ENCODE data around the gene SMURF1.

The SMURF1 gene

DNA sequence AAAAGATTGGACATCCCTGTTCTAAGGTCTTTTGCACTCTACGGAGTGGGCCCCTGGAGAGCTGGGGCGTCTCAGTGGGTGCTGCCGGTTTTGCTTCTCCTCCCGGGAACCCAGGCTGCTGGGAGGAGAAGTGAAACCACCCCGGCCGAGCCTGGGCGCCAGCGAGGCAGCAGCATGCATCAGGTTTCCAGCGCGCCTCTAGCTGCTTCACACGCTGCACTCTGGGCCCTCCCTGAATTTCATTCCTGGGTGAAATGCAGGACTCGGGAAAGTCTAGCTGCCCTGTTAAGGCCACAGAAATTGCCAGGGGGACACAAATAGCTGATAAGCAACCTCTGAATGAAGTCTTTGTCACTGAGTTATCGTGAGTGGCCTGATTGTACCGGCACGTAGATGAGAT is 138.1 kb downstream of the SMURF1 start:
- no peak for DNase-seq (ENCODE audit: low read depth in 2 of 2)

DNA sequence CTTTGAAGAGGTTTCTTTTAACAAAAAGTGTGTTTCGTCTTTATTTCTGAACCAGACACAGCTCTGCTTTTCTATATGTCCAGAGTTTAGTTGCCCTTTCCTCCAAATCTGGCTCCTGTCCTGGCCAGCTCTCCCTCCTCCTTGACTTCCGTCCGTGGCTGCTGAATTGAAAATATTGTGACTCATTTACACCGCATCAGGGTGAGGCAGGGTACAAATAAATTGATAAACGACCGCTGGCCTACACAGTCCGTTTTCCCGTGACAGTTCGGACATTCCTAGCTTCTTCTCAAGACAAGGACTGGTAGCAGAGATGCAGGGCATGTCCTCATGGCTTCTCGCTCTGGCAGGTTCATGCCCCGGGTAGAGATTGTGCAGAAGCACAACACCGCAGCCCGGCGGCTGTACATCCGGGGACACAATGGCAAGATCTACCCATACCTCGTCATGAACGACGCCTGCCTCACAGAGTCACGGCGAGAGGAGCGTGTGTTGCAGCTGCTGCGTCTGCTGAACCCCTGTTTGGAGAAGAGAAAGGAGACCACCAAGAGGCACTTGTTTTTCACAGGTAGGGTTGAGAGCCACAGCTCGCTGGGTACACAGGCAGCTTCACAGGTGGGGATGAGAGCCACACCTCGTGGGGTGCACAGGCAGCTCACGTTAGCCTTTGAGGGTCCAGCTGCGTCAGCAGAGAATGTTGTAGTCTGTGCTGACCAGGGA is 139.0 kb downstream of the SMURF1 start:
- no peak for DNase-seq (ENCODE audit: low read depth in 2 of 2)

DNA sequence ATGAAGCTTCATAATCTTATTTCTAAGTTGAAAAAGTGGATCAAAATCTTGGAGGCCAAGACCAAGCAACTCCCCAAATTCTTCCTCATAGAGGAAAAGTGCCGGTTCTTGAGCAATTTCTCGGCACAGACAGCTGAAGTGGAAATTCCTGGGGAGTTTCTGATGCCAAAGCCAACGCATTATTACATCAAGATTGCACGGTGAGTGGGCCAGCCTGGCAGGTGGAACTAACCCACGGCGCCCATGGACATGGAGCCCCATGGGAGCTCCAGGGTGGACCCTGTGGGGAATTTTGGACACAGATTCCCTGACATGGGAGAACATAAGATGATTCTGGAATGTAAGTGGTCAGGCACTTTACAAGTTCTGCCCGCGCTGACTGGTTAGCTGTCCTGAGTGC is 139.7 kb downstream of the SMURF1 start:
- no peak for DNase-seq (ENCODE audit: low read depth in 2 of 2)

DNA sequence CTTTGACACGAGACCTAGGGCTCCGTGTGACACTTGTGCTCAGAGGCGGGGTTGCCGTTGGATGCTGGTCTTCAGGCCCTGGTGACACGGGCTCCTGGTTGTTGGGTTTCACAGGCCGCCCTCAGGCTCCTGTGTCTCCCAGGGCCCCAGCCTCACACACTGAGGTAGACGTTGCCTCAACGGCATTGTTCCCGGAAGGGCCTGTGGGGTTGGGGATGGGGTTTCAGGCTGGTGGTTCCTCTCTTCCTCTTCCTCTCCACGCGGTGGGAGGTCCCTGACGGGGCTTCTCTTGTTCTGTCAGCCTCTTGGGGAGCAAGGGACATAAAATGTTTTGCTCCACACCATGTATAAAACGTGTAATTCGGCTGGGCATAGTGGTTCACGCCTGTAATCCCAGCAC is 140.5 kb downstream of the SMURF1 start:
- DNase-seq (ENCODE audit: low read depth in 2 of 2): no peak

DNA sequence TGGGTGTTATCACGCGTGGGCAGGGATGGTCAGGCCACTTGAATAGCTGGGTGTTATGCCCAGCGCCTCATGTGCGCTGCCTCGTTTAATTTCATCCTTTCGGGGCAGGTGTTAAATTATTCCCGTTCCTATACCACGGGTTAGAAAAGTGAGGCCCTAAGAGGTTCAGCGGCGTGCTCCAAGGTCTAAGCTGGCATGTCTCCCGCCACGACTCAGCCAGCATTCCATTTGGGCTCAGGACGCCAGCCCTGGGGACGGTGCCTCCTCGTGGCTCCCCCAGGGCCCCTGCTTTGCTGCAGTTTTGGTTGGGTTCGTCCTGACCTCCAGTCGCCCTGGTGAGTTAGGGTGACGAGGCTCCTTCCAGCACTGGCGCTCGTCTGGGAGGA is 141.1 kb downstream of the SMURF1 start:
- no peak for DNase-seq (ENCODE audit: low read depth in 2 of 2)

DNA sequence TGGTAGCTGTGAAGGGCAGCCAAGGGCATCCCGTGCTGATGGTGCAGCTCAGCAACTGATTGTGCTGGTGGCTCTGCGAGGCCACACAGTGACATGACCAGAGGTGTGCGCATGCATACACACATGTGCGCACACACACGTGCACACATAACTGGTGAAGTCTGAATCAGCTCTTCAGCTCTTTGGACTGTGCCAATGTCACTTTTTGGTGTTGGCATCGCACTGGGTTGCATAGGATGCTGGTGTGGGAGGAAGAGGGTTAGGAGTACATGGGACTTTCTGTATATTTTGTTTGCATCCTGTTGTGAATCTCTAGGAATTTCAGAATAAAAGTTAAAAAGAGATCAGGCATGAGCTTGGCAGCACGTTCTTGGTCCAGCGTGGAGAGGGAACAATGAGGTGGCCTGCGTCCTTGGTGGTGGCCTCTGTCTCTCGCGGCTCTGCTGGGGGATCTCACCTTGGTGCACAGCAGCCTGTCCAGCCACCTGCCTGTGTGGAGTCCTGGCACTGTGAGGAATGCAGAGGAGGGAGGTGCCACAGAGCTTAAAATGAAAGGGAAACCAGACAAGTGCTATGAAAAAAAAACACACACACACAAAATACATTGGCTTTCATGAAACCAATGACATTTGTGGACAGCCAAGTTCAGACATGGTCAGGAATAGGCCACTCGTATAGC is 141.6 kb downstream of the SMURF1 start:
- no peak for DNase-seq (ENCODE audit: low read depth in 2 of 2)

DNA sequence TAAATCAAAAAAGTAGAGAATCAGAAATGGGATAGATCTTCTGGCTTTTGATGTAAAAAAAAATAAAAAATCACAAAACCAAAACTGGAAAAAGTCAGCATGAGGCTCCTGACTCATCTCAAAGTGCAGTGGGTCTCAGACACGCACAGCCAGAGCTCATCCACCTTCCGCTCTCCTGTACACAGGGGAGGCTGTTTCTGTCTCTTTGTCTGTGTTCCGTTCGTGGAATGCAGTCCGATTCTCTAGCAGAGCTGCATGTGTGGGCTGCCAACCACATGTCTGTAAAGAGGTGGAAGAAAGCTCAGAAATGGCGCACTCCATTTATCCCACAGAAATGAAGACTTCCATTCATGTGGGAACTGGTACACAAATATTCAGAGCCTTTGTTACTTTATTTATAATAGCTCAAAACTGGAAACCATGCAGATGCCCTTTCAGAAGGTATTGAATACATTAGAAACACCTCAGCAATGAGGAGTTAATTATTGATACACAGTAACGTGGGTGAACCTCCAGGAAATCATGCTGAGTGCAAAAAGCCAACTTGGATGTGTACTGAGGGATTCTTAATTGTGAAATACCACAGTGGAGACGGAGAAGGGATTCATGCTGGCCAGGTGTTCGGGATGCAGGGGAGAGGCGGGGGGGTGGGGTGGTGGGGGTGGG is 142.3 kb downstream of the SMURF1 start:
- DNase-seq (ENCODE audit: low read depth in 2 of 2): no peak

DNA sequence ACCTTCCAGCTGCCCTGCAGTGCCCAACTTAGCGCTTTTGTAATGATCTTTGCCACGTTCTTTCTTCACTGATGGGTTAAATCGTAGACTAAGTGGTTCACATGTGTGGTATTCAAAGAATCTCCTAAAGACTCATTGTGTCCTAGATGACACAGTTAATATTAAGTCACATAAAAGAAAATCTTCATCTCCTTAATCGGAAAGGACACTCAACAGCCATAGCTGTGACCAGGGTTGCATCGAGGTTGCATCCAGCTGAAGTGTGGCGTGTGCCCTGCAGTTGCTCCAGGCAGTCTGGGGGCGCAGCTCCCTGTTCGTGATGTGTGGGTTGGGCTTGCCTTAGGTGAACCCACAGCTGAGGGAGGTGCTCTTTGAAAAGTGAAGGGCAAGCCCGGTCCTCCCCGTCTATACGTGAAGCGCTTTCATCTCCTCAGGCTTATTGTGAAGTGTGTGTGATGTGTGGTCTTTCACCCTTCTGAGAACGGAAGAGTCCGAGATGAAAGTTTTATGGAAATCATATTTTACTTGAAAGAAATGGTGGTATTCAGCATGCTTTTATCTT is 142.9 kb downstream of the SMURF1 start:
- no peak for DNase-seq (ENCODE audit: low read depth in 2 of 2)

DNA sequence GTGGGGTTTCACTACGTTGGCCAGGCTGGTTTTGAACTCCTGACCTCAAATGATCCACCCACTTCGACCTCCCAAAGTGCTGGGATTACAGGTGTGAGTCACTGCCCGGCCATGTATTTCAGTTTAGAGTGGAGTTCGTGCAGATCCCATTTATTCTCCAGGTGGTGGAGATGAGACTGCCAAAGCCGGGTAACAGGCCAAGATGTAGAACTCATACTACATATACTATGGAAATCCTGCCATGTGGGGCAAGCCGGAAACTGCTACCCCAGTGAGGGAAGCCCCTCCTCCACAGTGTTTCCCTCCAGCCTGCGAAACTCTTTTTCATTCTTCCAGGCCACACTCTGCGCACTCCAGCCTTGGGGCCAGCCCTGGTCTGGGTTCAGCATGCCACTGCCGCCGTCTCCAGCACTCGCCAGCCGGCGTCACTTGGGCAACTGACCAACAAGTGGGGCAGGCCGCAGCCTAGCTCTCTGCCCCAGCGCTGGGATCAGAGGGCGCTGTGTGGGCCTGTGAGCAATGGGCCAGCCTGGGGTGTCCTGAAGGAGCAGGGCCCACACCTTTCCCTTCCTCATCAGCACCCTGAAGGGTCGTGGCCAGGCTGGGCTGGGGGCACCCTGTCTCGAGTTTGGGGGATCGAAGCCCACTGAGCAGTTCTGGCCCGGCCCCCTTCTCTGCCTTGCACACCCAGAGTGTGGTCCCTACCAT is 143.6 kb downstream of the SMURF1 start:
- DNase-seq (ENCODE audit: low read depth in 2 of 2): no peak

DNA sequence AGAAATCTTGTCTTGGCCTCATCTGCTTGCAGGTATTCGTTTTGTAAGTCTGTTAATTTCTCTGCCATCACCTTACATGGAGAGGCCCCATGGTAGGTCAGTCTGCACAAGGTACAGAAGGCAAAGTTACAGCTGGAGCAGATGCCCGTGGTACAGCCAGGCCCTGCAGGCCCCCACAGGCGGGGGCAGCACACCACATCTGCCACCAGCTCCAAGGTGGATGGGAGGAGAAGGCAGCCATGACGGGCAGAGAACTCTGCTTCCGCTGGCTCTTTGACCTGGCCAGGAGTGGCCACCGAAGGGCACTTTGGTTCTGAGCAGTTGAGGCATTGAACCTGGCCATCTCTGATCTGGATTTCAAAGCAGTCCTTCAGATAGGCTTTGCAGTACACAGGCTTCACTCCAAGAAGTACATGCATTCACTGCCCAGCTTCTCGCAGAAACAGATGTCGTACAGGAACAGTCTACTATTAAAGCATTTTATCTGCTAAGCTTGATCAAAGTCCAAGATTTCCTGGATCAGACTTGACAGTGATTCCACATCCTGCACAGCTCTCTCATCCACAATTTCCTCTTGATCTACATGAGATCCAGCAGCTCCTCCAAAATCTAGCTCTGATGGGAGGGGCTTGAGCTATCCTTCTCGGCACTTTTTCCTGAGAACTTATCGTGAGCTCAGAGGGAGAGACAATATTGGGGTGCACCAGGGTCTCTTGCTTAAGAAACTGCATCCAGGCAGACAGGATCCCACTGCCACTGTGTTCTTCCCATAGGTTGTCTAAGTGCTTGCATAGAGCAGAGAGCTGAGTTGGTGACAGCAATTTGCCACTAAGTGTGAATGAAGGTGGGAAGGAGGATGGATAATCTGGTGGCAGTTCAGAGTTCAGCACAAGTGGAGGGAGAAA is 144.8 kb downstream of the SMURF1 start:
- no peak for DNase-seq (ENCODE audit: low read depth in 2 of 2)

DNA sequence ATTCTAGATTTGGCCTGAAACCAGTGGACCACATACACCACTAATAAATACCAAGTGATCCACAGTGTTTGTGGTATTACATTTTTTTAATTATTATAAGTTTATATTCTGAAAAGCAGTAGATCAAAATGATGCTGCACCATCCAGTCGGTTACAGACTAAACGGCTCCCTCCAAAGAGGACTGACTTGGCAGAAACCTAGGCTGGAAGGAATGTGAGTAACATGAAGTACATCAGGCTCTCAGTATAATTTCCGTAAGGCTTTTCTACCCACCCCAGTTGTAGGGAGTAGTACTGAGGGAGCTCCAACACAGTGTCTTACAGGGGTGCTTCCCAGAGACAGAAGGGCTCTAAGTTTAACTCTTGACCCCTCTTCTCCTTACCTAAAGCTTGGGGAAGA is 146.1 kb downstream of the SMURF1 start:
- no peak for DNase-seq (ENCODE audit: low read depth in 2 of 2)

DNA sequence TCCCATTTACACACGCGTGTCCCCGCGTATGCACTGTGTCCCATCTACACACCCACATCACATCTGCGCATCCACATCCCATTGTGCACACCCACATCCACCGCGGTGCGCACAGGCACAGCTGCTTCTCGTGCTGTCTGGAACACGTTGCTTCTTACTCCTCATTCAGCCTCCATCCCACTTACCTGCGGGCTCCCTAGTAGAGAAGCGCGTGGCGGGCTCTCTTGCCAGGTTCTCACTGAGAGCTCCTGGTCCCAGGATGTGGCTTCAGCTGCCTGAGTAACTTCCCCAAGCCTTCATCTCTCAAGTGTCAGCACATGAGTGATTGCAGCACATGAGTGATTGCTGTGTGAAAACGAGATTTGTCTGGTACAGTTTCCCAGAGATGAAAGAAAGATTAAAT is 147.8 kb downstream of the SMURF1 start:
- no peak for DNase-seq (ENCODE audit: low read depth in 2 of 2)

DNA sequence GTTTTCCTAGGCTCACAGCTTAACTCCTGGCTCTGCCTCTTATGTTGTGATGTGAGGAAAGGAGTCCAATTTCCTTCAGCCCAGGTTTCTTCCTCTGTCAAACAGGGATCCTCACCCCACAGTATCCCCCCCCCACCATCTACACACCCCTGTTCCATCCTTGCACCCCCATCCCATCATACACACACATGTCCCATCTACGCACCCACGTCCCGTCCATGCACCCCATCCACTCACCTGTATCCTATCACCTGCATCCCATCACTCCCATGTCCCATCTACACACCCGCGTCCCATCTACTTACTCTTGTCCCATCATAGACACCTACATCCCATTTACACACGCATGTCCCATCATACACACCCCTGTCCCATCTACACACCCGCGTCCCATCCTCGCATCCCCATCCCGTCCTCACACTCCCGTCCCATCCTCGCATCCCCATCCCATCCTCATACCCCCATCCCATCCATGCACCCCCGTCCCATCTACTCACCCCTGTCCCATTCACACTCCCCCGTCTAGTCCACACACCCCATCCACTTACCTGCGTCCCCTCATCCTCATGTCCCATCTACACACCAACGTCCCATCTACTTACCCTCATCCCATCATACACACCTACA is 148.3 kb downstream of the SMURF1 start:
- DNase-seq (ENCODE audit: low read depth in 2 of 2): no peak

DNA sequence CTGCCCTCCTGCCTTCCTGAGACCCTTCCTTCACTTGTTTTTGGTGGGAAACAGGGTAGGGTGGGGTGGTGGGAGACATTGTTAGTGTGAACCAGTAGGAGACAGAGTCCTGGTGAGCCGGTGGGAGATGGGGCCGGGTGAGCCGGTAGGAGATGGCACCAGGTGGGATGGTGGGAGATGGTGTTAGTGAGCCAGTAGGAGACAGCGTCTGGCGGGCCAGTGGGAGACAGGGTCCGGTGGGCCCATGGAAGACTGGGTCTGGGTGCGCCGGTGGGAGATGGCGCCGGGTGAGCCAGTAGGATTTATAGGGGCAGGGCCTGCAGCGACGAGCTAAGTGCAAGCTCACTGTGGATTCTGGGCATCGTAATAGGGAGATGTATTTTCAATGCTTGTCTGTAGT is 148.8 kb downstream of the SMURF1 start:
- DNase-seq (ENCODE audit: low read depth in 2 of 2): no peak

DNA sequence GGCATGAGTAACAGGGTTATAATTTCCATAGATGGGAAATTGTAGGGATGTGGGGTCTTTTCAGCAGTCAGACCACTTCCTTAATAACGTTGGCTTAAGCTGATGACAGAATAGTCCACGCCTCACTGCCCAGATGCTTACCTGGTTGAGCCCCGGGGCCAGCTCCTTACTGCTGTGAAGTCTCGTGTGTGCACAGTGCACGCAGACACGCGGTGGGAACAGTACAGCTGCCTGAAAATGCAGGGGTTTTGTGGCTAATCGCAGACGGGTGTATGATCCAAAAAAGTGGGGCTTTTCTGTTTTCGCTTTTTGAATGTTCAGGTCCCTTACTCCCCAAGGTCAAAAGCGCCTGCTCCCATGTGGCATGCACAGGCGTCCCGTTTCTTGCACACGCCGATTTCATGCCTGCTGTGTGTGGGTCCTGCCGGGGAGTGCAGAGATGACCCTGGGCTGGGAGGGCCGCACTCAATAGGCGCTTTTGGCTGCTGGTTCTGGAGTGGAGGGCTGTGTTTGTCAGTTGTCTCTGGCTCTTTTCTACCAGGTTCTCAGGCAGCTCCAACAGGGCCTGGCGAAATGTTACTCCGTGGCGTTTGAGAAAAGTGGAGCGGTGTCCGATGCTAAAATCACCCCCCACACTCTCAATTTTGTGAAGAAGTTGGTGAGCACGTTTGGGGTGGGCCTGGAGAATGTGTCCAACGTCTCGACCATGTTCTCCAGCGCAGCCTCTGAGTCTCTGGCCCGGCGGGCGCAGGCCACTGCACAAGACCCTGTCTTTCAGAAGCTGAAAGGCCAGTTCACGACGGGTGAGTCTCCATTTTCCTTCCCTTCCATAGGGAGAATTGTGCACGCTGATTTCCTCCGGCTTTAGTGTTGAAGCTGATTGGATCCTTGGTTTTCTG is 149.6 kb downstream of the SMURF1 start:
- no peak for DNase-seq (ENCODE audit: low read depth in 2 of 2)

DNA sequence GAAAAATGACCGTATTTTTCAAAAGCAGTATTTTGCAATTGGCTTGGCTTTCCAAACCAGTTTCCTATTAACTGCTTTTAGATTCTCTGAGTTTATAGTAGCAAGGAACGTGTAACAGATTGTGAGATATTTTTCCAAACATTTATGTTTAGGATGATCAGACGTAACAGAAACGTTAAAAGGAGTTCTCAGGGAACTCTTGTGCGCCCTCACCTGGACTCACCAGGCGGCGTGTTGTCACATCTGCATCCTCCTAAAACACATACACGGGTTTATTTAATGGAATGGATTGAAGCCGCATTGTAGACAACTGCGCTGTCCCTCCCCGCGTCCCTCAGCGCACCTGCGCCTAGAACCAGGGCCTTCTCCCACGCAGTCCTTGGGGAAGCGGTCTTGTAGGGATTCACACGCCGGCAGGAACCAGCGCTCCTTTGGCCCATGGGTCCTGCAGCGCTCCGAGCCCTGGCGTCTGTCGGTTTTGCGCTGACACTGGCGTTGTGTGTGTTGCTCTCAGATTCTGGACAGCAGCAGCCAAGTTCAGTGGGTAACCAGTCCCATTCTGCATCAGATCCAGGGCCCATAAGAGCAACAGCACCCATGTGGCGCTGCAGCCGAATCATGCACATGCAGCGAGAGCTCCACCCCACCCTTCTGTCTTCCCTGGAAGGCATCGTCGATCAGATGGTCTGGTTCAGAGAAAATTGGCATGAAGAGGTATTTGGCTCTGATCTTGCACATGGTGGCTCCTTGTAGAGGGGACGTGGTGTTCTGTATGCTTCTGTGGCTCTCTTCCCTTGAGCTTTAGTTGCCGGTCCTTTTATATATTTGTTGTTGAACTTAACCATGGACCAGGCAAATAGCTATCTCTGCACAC is 150.6 kb downstream of the SMURF1 start:
- DNase-seq (ENCODE audit: low read depth in 2 of 2): no peak

DNA sequence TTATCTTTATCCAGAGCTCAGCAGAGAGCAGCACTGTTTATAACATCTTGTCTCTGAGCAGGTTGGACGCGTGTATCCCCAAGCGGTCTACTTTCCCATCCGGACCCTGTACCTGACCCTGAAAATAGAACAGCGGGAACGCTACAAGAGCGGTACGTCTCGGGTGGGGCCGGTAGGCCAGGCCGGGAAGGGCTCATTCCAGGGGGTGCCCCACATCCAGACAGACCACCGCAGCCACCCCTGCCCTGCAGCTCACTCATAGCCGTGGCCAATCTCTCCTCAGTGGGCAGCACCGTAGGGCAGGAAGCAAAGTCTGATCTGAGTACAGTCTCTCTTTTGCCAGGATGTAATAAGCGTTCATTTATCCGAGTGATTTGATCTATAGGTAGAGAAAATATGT is 151.8 kb downstream of the SMURF1 start:
- DNase-seq (ENCODE audit: low read depth in 2 of 2): no peak

DNA sequence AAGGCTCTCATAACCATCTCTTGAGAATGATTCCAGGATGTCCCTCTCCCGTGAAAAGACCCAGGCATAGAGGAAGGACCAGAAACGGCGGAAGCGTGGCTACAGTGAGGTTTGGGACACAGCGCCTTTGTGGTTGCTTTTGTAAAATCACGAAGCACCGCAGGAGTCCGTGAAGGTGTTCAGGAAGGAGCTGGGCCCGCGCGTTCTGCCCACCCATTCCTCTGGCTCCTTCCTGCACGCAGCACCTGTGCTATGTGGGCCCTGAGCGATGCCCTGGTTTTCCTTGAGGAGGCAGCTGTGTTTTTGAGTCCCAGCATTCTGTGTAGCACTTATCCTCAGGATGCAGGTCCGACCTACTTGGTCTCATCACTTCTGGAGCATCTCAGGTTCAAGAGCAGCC is 152.8 kb downstream of the SMURF1 start:
- no peak for DNase-seq (ENCODE audit: low read depth in 2 of 2)

DNA sequence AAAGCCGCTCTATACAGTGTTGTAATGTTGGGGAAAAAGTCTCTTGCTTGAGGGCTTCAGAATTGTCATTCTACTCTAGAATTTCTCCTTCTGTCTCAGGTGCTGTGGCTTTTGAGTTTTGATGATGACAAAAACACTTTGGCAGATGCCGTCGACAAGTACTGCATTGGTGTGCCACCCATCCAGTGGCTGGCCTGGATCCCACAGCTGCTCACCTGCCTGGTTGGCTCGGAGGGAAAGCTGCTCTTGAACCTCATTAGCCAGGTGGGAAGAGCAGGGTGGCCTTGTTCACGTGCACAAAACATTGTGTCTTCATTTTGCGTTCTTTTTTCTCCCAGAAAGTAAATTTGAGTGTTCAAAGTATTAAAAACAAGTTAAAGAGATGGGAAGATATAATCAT is 153.6 kb downstream of the SMURF1 start:
- DNase-seq (ENCODE audit: low read depth in 2 of 2): no peak
